IPS-20b (cell line): ENCODE measurements around the gene SHISA5.
A peak's percentile ranks its signal among the peaks of the same experiment; 100 is the strongest.
"Not testable (repeated sequence)": the region's sequence is repeated elsewhere in the genome, so short reads cannot be mapped to it uniquely, and the experiment has no call there.

Source experiments
- H3K27ac ChIP-seq: one replicate; pipeline ENCODE4 v1.5.1; 2013; ENCODE audit warnings: low read length
- H3K27me3 ChIP-seq: 2 replicates; pipeline ENCODE4 v1.6.1; 2013; ENCODE audit warnings: mild to moderate bottlenecking, low read length, inconsistent platforms; ENCODE audit not compliant: insufficient read depth
- H3K36me3 ChIP-seq: 2 replicates; pipeline ENCODE4 v1.6.1; 2013; ENCODE audit warnings: low read depth, mild to moderate bottlenecking, inconsistent platforms, low read length, moderate library complexity; ENCODE audit not compliant: insufficient read depth
- H3K4me1 ChIP-seq: 2 replicates; pipeline ENCODE4 v1.6.1; 2013; ENCODE audit warnings: mild to moderate bottlenecking, control low read depth, inconsistent platforms, low read length, moderate library complexity; ENCODE audit not compliant: insufficient read depth
- H3K4me3 ChIP-seq: 2 replicates; pipeline ENCODE4 v1.5.1; 2013; ENCODE audit warnings: mild to moderate bottlenecking, low read length, inconsistent platforms
- H3K9ac ChIP-seq: 2 replicates; pipeline ENCODE4 v1.6.1; 2013; ENCODE audit warnings: low read depth, mild to moderate bottlenecking, inconsistent platforms, low read length, moderate library complexity
- H3K9me3 ChIP-seq: 2 replicates; pipeline ENCODE4 v1.6.1; 2013; ENCODE audit warnings: mild to moderate bottlenecking, low read depth, low read length, inconsistent platforms; ENCODE audit not compliant: insufficient read depth

Gene SHISA5

DNA sequence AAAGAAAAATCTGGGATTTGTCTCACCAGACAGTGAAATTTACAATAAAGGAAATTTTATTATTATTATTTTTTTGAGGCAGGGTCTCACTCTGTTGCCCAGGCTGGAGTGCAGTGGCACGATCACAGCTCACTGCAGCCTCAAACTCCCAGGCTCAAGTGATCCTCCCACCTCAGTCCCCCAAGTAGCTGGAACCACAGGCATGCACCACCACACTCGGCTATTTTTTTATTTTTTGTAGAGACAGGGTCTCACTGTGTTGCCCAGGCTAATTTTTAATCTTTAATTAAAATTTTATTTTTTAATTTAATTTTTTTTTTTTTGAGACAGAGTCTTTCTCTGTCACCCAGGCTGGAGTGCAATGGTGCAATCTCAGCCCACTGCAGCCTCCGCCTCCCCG is 29.9 kb downstream of the SHISA5 start:
- H3K9ac ChIP-seq = not testable (repeated sequence)
- H3K27ac ChIP-seq = peak overlapping the region; percentile 97

DNA sequence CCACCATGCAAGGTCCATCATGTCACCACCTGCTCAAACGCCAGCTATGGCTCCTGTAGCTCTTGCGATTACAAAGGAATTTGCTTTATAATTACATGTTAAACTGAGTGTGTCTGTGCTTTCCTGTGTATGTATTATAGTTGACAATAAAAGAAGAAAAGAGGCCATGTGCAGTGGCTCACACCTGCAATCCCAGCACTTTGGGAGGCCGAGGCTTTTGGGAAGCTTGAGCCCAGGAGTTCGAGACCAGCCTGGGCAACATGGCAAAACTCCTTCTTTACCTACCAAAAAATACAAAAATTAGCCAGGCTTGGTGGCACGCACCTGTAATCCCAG is 30.4 kb downstream of the SHISA5 start:
- peaks cover 17% of the 10 kb centered on the region for H3K36me3 ChIP-seq
- no peaks in the 10 kb centered on the region for H3K9me3 ChIP-seq
- H3K27me3 ChIP-seq = no peaks in the 10 kb centered on the region
- peak overlapping the region; percentile 97; the same call in 1 of the 2 replicates for H3K9ac ChIP-seq
- H3K4me1 ChIP-seq = peaks cover 15% of the 10 kb centered on the region; the same call in 1 of the 2 replicates
- H3K4me3 ChIP-seq = peak overlapping the region; percentile 91; the same call in 1 of the 2 replicates
- peak overlapping the region; percentile 97 for H3K27ac ChIP-seq

More for the DNA sequence above, 29.9 kb downstream of the SHISA5 start:
- Histone ChIP-seq H3K4me1 (peaks cover 15% of the 10 kb centered on the region; the same call in 1 of the 2 replicates), H3K36me3 (peaks cover 12% of the 10 kb centered on the region)
- H3K27me3 ChIP-seq, H3K9me3 ChIP-seq, H3K4me3 ChIP-seq: not testable (repeated sequence)

DNA sequence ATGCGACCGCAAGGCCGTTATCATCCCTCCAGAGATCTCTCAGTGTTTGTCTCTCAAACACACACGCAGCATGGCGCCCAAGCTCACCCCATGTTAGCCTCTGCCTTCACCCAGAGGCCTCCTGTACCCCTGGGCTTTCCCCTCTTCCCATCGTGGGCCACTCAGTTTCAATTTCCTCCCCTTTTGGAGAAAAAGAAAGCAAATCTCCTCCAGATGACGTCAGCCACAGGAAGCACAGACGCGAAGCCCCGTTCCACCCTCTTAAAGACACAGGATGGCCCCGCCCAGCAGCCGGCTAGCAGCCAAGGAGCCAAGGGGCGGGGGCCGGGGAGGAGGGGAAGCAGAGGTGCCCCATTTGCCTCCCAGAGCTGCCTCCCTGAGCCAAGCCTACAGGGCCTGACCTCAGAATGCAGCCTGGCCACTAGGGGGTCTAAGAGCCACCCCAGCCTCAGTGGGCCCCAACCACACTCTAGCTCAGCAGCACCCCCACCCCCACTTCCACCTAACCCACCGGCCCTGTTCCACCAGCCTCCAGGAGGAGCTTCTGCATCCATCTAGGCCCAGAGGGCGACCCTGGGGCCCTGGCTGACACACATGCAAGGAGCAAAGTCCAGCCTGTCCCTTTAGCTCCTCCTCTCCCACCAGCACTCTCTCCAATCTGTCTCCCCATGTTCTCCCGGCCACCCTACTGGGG is 30.9 kb downstream of the SHISA5 start:
- no peaks in the 10 kb centered on the region for H3K27me3 ChIP-seq
- peak overlapping the region; percentile 91 for H3K4me3 ChIP-seq
- H3K9ac ChIP-seq = peak overlapping the region; percentile 97
- no peaks in the 10 kb centered on the region for H3K9me3 ChIP-seq
- H3K36me3 ChIP-seq = peaks cover 22% of the 10 kb centered on the region
- H3K27ac ChIP-seq = peak overlapping the region; percentile 99
- H3K4me1 ChIP-seq = peaks cover 15% of the 10 kb centered on the region; the same call in 1 of the 2 replicates

DNA sequence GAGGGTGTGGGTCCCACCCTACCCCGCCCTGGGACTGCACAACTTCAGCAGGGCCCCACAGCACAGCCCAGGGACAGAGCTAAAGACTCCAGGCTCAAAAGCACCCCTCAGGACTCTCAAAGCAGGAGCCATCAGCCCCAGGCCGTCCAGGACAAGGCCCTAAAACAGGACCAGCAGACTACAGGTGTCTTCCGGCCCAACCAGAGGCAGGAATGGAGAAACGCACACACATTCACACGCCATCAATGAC is 31.4 kb downstream of the SHISA5 start:
- peak overlapping the region; percentile 91 for H3K4me3 ChIP-seq
- no peaks in the 10 kb centered on the region for H3K9me3 ChIP-seq
- peak overlapping the region; percentile 99 for H3K27ac ChIP-seq
- H3K9ac ChIP-seq = peak overlapping the region; percentile 97
- peaks cover 27% of the 10 kb centered on the region for H3K36me3 ChIP-seq
- H3K4me1 ChIP-seq = peaks cover 15% of the 10 kb centered on the region; the same call in 1 of the 2 replicates
- no peaks in the 10 kb centered on the region for H3K27me3 ChIP-seq

DNA sequence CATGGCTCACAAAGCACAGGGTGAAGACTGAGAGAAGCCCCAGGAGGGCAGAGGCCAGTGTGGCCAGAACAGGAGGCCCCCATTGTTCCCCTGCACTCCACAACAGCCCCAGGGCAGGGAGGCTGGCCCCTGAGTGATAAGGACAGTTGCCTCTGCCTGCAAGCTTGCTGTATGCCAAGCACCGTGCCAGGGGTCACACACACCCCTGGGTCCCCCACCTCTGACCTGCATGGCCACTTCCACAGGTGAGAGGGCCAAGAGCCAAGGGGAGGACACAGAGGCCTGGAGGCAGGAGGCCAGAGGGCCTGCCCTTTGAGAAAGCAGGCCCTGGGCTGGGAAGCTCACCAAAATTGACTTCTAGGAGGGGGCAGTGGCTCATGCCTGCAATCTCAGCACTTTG is 33.7 kb downstream of the SHISA5 start:
- no peak overlapping the region for H3K27ac ChIP-seq
- H3K27me3 ChIP-seq = no peaks in the 10 kb centered on the region
- H3K4me3 ChIP-seq = no peak overlapping the region
- peaks cover 37% of the 10 kb centered on the region for H3K36me3 ChIP-seq
- H3K9ac ChIP-seq = no peak overlapping the region
- H3K4me1 ChIP-seq = peaks cover 14% of the 10 kb centered on the region; the same call in 1 of the 2 replicates
- no peaks in the 10 kb centered on the region for H3K9me3 ChIP-seq

DNA sequence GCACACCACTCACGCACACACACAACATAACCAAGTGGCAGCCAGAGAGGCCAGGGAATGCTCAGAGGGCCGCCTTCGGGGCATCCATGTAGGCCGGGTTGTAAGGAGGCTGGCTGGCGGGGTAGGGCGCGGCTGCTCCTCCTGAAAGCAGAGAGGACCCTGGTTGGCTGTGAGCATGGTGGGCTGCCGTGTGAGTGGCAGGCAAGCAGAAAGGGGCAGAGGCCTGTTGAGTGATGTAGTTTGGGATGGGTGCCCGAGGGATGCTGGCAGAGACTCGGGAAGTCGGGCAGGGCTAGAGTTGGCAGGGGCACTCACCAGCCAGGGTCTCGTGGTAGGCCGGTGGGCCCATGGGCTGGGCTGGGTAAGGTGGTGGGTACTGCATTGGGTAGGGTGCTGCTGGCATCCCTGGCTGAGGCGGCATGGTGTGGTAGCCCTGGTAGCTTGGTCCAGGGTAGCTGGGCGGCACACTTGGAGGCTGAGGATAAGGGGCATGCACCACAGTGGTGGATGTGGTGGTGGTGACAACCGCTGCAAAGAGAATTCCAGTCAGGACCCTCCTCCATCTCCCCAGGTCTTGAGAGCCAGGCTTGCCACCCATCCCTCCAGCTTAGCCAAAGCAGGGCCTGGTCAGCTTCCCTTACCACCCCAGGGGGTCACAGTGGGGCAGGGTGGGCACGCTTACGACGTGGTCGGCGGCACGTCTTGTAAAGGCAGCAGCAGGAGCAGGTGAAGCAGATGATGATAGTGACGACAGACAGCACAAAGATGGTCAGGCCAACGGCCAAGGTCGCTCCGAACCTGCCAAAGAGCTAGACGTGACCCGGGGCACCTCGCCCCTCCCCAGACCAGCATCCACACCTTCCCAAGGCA is 34.7 kb downstream of the SHISA5 start:
- Histone ChIP-seq H3K27ac (no peak overlapping the region), H3K9me3 (no peaks in the 10 kb centered on the region), H3K27me3 (no peaks in the 10 kb centered on the region), H3K4me1 (peaks cover 9% of the 10 kb centered on the region; the same call in 1 of the 2 replicates), H3K36me3 (peaks cover 37% of the 10 kb centered on the region), H3K4me3 (no peak overlapping the region), H3K9ac (no peak overlapping the region)

DNA sequence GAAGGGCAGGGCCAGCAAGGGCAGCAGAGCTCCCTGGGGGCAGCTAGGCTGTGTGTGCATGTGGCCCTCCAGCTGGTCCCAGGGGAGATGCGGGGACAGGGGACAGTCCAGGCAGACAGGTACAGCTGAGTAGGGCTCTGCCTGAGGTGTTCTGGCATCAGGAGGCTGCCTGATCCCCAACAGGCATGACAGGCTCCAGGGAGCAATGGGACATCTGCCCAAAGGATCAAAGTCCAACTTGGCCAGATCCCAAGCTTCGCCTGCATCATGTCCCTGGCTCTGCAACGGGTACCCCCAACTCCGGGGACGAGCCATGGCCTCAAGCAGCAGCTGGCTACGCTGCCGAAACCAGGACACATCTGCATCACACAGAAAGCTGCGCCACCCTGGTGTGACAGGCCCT is 35.6 kb downstream of the SHISA5 start:
- peaks cover 37% of the 10 kb centered on the region for H3K36me3 ChIP-seq
- no peaks in the 10 kb centered on the region for H3K9me3 ChIP-seq
- H3K27me3 ChIP-seq = no peaks in the 10 kb centered on the region
- peaks cover 5% of the 10 kb centered on the region; the same call in 1 of the 2 replicates for H3K4me1 ChIP-seq
- H3K4me3 ChIP-seq = no peak overlapping the region
- H3K9ac ChIP-seq = no peak overlapping the region
- no peak overlapping the region for H3K27ac ChIP-seq

DNA sequence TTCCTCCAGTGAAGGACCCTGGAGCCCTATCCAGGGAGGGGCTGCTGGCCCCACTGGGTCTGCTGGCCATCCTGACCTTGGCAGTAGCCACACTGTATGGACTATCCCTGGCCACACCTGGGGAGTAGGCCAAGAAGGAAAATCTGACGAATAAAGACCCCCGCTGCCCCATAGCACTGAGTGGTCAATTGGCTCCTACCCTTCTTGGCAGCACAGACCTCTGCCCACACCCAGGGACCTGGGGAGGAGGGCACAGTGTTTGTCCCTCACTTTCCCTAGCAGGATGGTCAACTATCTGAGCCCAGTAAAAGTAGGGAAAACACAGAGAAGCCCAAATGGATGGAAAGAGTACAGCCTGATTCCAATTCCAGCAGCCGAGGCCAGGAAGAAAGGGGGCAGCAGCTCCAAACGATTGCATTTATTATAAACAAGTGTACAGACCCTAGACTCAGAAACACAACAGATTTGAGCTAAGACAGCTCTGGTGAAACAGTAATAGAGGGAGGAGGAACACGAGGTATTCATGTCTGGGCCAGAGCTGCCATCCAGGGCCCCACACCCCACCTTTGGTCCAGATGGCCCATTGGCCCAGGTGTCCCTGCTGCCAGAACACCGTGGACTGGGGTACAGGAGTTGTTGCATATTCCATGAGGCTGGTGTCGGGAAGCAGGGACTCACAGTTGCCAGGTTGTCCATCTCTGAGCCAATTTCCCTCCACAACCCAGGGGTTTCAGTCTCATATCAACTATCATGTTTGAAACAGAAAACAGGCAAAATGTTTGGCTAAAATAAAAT is 36.3 kb downstream of the SHISA5 start:
- no peaks in the 10 kb centered on the region for H3K27me3 ChIP-seq
- H3K9me3 ChIP-seq = no peaks in the 10 kb centered on the region
- peaks cover 37% of the 10 kb centered on the region for H3K36me3 ChIP-seq
- H3K27ac ChIP-seq = no peak overlapping the region
- no peak overlapping the region for H3K4me3 ChIP-seq
- H3K9ac ChIP-seq = no peak overlapping the region; the same call in 1 of the 2 replicates
- H3K4me1 ChIP-seq = peaks cover 4% of the 10 kb centered on the region; the same call in 1 of the 2 replicates

DNA sequence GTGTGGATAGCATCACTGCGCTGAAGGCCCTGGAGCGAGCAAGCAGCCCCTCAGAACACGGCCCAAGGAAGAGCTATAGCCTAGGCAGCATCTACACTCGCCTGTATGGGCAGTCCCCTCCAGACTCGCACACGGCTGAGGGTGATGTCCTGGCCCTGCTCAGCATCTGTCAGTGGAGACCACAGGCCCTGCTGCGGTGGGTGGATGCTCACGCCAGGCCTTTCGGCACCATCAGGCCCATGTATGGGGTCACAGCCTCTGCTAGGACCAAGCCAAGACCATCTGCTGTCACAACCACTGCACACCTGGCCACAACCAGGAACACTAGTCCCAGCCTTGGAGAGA is 36.9 kb downstream of the SHISA5 start:
- Histone ChIP-seq H3K9ac (peak overlapping the region; percentile 84; the same call in 1 of the 2 replicates), H3K4me1 (peaks cover 4% of the 10 kb centered on the region; the same call in 1 of the 2 replicates), H3K9me3 (no peaks in the 10 kb centered on the region)

DNA sequence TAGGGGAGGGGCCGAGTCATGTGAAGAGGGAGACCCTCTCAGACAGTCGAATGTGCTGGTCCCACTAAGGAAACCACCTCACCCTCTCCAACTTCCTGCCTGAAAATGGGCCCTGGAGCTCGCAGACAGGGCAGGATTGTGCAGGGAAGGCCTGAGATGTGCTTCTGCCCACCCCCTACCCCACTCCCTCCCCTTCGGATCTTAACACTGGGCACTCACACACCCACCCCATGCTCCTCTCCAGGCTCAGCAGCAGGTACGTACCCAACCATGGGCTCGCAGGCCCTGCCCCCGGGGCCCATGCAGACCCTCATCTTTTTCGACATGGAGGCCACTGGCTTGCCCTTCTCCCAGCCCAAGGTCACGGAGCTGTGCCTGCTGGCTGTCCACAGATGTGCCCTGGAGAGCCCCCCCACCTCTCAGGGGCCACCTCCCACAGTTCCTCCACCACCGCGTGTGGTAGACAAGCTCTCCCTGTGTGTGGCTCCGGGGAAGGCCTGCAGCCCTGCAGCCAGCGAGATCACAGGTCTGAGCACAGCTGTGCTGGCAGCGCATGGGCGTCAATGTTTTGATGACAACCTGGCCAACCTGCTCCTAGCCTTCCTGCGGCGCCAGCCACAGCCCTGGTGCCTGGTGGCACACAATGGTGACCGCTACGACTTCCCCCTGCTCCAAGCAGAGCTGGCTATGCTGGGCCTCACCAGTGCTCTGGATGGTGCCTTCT is 37.4 kb downstream of the SHISA5 start:
- peak overlapping the region; percentile 80 for H3K27ac ChIP-seq
- no peak overlapping the region; the same call in 1 of the 2 replicates for H3K4me3 ChIP-seq
- no peaks in the 10 kb centered on the region for H3K27me3 ChIP-seq
- H3K9ac ChIP-seq = peak overlapping the region; percentile 84; the same call in 1 of the 2 replicates
- peaks cover 37% of the 10 kb centered on the region for H3K36me3 ChIP-seq
- H3K9me3 ChIP-seq = no peaks in the 10 kb centered on the region
- H3K4me1 ChIP-seq = peaks cover 4% of the 10 kb centered on the region; the same call in 1 of the 2 replicates

More for the DNA sequence above, 36.9 kb downstream of the SHISA5 start:
- Histone ChIP-seq H3K4me3 (no peak overlapping the region), H3K36me3 (peaks cover 37% of the 10 kb centered on the region), H3K27ac (peak overlapping the region; percentile 80), H3K27me3 (no peaks in the 10 kb centered on the region)
